Measurements from ENCODE around the gene RNF10. TPM values are rescaled to one million over a fixed set of nuclear protein-coding genes. Genes with fewer than 3 reads are reported as not detected.

Gene RNF10
- total RNA-seq, 3 donors from 2014 or later (not counting 1 experiment from before 2014, with no cell fraction given): 371 to 488 (median 389) TPM

DNA sequence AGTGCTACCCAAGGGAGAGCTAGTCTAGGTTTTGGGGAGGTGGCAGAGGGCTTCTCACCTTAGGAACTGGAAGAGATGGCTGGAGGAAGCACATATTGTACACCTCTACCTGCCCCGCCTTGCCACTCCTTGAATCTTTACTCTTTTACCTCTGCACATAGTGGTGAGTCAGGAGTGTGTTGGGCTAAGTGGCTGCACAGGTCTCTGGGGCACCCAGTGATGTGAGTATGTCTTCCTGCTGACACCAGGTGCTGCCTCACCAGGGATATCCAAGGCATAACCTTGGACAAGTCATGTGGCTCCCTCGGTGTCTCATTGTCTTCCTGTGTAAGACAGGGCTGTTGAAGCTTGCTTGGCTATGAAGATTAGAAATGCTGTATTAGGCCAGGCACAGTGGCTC lies 86.5 kb downstream of the RNF10 start:
- no peak overlapping the region for H3K27ac Mint-ChIP-seq
- Histone ChIP-seq H3K36me3 (ENCODE audit: control insufficient read depth, insufficient read depth, low read length) (no peaks in the 10 kb centered on the region), H3K27ac (ENCODE audit: low read length) (no peak overlapping the region), H3K27me3 (ENCODE audit: control insufficient read depth, insufficient read depth, low read length) (no peaks in the 10 kb centered on the region), H3K9me3 (ENCODE audit: control insufficient read depth, insufficient read depth, low read length) (no peaks in the 10 kb centered on the region), H3K4me3 (ENCODE audit: low read length) (no peak overlapping the region), H3K4me1 (ENCODE audit: control insufficient read depth, insufficient read depth, low read length) (no peaks in the 10 kb centered on the region)
- H3K36me3 Mint-ChIP-seq: no peaks in the 10 kb centered on the region
- H3K4me1 Mint-ChIP-seq: no peaks in the 10 kb centered on the region
- WGBS (ENCODE audit: insufficient coverage): 92% methylated on average over 1 of the region's 2 CpGs
- DNase-seq: no peak
- no peak for ATAC-seq
- no peak overlapping the region for H3K4me3 Mint-ChIP-seq
- TF ChIP-seq CTCF (IDR thresholded peaks at IDR 0.05): no peak
- intact Hi-C loops (cut with micrococcal nuclease): no loop called here
- H3K9me3 Mint-ChIP-seq: no peaks in the 10 kb centered on the region
- H3K27me3 Mint-ChIP-seq (ENCODE audit: low read depth in 2 of 2): peaks cover 33 to 38% of the 10 kb centered on the region in 2 donors

- peak in 1 of 3 donors; percentile 35 for ATAC-seq
Measured at GRCh38 chr12:120625557-120626419, 91.6 kb downstream of the RNF10 start.

More at GRCh38 chr12:120625557-120626419, 91.6 kb downstream of the RNF10 start:
- H3K36me3 Mint-ChIP-seq: no peaks in the 10 kb centered on the region
- peak in 1 of 2 donors; percentile 38 for DNase-seq
- Histone ChIP-seq H3K4me3 (ENCODE audit: low read length) (no peak overlapping the region), H3K27ac (ENCODE audit: low read length) (no peak overlapping the region), H3K4me1 (ENCODE audit: control insufficient read depth, insufficient read depth, low read length) (no peaks in the 10 kb centered on the region), H3K9me3 (ENCODE audit: control insufficient read depth, insufficient read depth, low read length) (no peaks in the 10 kb centered on the region), H3K27me3 (ENCODE audit: control insufficient read depth, insufficient read depth, low read length) (no peaks in the 10 kb centered on the region), H3K36me3 (ENCODE audit: control insufficient read depth, insufficient read depth, low read length) (no peaks in the 10 kb centered on the region)
- intact Hi-C loops (cut with micrococcal nuclease): no loop called here
- H3K4me1 Mint-ChIP-seq: no peaks in the 10 kb centered on the region
- no peak for TF ChIP-seq CTCF (IDR thresholded peaks at IDR 0.05)
- no peaks in the 10 kb centered on the region for H3K9me3 Mint-ChIP-seq
- H3K4me3 Mint-ChIP-seq: no peak overlapping the region
- no peak overlapping the region for H3K27ac Mint-ChIP-seq
- peaks cover 0 to 7% of the 10 kb centered on the region in 2 donors for H3K27me3 Mint-ChIP-seq (ENCODE audit: low read depth in 2 of 2)
- 86% methylated on average over 26 of the region's 26 CpGs for WGBS (ENCODE audit: insufficient coverage)

Other genes with a start within 250 kb of the RNF10 start
- over 10,000 TPM; 12,095 to 13,816 (median 12,822) TPM for gene RNU4-2, start 242.5 kb upstream of the RNF10 start, total RNA-seq
- 1,000 to 10,000 TPM in 2 of 3 donors, 100 to 1,000 TPM in 1; 768 to 1,610 (median 1,101) TPM for gene RNU4-1, start 241.1 kb upstream of the RNF10 start, total RNA-seq
- gene SIRT4, start 232.0 kb upstream of the RNF10 start, total RNA-seq: 1 to 10 TPM; 2.0 to 2.1 (median 2.1) TPM
- under 1 TPM in 1 of 3 donors, not detected in 2; 0.52 TPM for gene PLA2G1B, start 206.6 kb upstream of the RNF10 start, total RNA-seq
- gene MSI1, start 165.2 kb upstream of the RNF10 start, total RNA-seq: not detected
- 100 to 1,000 TPM; 152 to 189 (median 163) TPM for gene COX6A1, start 96.2 kb upstream of the RNF10 start, total RNA-seq
- 10 to 100 TPM; 21.3 to 25.8 (median 24.2) TPM for gene TRIAP1, start 88.0 kb upstream of the RNF10 start, total RNA-seq
- 10 to 100 TPM; 16.5 to 22.8 (median 20.5) TPM for gene GATC, start 87.9 kb upstream of the RNF10 start, total RNA-seq
- gene SRSF9, start 64.6 kb upstream of the RNF10 start, total RNA-seq: 100 to 1,000 TPM; 175 to 191 (median 179) TPM
- gene DYNLL1, start 38.2 kb upstream of the RNF10 start, total RNA-seq: 100 to 1,000 TPM in 1 of 3 donors, 10 to 100 TPM in 2; 69.7 to 110 (median 77.2) TPM
- 10 to 100 TPM; 11.4 to 17.1 (median 14.6) TPM for gene COQ5, start 5.2 kb upstream of the RNF10 start, total RNA-seq
- 10 to 100 TPM; 38.7 to 54.3 (median 42.9) TPM for gene POP5, start 47.0 kb downstream of the RNF10 start, total RNA-seq
- gene CABP1, start 106.3 kb downstream of the RNF10 start, total RNA-seq: not detected
- gene MLEC, start 152.8 kb downstream of the RNF10 start, total RNA-seq: 10 to 100 TPM; 47.4 to 52.8 (median 49.6) TPM
- 10 to 100 TPM; 10.7 to 11.6 (median 11.6) TPM for gene UNC119B, start 176.1 kb downstream of the RNF10 start, total RNA-seq
- 10 to 100 TPM; 14.9 to 18.6 (median 15.5) TPM for gene ACADS, start 191.5 kb downstream of the RNF10 start, total RNA-seq

Measured in natural killer cell (primary cell).